GM19240 (cell line): Measurements from ENCODE around the gene DLG5.

Experiments
- DNase-seq: peaks from one replicate; pipeline ENCODE4 v3.0.0; 2011; ENCODE audit warnings: low spot score; ENCODE audit not compliant: insufficient read length

The DLG5 gene

DNA sequence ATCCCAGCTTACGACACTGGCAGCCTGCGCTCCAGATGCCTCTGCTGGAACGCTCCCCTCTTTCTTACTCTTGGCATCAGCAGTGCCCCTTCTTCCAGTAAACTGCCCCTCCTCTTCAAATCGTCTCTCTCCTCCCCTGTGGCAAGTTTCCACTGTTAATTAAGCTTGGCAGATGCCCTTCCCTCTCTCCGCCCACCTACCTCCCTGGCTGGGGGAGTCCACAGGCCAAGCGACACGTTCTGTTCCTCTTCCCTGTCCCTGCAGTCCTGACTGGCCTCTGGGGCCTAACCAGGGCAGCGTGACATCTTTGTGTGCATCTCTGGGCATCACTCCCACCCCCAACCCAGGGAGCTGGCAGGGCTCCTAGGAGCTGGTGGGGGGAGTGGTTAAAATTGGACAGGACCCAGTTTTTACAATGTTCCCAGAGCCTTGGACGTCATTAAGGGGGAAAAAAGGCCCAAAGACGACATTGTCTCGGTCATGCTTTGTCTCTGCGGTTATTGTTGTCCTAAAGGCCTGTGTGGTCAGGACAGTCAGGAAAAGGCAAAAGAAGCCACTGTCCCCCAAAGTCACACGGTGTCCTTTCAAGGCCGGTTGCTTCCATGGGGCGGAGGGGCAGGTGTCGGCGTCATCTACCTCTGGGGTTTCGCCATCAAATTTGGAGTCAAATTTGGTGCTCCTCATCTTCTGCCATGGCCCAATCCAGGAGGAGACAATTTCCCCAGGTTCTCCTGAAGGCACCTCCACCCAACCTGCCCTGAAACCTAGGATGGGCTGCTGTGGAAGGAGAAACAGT is 54.2 kb downstream of the DLG5 start:
- DNase-seq, result no peak

DNA sequence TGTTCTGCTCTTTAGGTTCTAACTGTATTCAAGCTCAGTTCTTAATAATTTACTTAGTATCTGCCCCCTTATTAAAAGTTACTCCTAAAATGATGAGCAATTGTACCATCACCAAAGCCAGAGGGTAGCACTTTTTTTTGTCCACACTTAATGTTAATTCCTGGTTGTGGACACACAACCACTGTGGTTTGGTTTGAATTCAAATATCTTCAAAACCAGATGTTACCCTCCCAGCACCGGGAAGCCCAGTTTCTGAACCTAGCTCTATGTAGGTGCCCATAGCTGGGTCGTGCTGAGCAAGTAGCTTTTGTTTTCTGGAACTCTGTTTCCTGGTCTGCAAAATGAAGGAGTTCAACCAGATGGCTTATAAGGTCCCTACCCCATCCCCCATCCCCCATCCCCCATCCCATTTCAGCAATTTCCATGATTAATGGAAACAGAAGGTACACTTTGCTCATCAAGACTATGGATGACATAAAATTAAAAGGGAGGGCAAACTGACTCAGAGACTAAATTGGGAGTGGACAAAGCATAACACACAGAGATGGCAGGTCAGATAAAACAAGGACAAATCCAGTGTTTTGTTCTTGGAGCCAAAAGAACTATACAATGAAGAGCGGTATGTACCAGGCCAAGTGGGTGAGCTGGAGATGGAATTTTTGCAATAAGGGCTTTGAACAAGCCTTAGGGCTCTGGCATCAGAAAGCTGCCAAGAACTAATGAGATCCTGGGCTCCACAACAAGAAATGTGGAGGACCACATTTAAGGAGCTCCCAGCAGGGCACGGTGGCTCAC is 56.7 kb downstream of the DLG5 start:
- DNase-seq, result no peak

GRCh38 chr10:77868523-77868922 is 58.0 kb downstream of the DLG5 start:
- DNase-seq, result no peak

DNA sequence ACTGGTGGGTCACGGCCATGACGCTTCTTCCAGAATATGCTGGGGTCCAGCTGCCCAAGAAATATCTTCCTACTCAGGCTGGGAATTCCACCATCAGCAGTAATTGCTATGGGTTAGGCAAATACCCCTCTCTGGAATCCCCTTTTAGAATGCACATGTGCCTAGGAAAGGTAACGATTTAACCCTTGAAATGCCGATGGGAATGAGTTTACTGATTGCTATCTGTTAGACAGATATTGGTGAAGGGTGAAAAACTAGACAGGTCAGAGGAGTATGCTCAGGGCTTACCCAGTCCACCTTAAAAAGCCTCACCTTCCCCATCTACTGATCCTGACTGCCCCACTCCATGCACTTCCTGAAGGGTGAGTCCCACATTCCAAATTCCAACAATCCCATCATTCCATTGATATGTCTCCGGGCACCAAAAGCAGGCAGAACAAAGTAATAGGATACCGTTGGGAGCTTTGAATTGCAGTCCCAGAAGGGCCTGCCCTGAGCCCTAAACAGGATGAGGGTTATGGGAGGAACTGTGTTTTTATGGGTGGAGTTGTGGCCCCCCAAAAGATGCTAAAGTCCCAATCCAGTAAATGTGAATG is 59.3 kb downstream of the DLG5 start:
- DNase-seq, result no peak

GRCh38 chr10:77866598-77866997 is 60.0 kb downstream of the DLG5 start:
- no peak for DNase-seq

- DNase-seq, result no peak
Observed at GRCh38 chr10:77865580-77866324, 60.8 kb downstream of the DLG5 start.

DNA sequence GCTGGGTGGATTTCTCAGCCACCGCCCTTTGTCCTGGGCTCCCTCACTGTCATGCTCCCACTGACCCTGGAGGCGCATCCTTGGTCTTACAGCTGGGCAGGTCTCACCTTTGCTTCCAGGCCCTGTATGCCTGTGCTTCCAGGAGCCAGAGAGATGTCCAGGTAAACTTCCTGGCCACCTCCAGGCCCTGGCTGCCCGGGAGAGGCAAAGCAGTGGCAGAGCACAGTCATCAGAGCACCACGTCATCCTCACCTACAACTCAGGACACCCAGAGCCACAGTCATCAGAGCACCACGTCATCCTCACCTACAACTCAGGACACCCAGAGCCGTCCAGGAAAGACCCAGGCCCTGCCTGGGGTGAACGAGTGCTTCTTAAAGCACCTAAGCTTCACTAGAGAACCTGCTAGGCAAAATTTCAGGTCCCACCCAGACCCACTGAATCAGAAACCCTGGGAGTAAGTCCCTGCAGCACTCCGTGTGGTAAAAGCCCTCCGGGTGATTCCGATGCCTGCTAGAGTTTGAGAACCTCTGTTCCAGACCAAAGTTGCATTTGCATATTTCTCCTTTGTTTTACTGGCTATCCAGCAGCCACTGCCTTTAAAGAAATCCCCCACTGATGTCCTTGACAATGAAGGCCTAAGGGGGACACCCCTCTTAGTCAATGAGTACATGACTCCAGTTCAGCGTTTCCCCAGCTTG is 62.3 kb downstream of the DLG5 start:
- DNase-seq, result no peak

DNA sequence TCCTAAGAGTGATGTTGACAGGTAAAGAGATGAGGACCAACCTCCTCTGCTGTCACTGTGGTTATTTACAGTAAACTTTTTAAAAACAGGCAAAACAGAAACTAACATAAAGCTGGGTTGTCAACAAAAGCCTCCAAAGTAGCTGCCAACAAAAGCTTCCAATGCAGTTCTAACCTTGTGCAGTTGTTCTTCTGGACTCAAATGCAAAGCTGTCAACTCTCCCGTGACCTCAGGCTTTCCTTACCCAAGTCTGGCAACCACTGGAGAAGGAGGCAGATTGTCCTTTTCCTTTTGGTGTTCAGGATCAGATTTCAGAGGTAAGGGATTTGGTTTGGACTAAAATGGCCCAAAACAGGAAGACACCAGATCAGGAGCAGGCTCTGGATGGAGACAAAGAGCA is 63.1 kb downstream of the DLG5 start:
- DNase-seq, result no peak

- DNase-seq, result no peak
Observed at GRCh38 chr10:77862595-77862994, 64.0 kb downstream of the DLG5 start.

GRCh38 chr10:77861366-77861765 is 65.2 kb downstream of the DLG5 start:
- no peak for DNase-seq

- DNase-seq, result no peak
Observed at GRCh38 chr10:77859865-77860282, 66.7 kb downstream of the DLG5 start.

- DNase-seq, result no peak
Observed at GRCh38 chr10:77859200-77859864, 67.2 kb downstream of the DLG5 start.

GRCh38 chr10:77857272-77857671 is 69.3 kb downstream of the DLG5 start:
- no peak for DNase-seq

DNA sequence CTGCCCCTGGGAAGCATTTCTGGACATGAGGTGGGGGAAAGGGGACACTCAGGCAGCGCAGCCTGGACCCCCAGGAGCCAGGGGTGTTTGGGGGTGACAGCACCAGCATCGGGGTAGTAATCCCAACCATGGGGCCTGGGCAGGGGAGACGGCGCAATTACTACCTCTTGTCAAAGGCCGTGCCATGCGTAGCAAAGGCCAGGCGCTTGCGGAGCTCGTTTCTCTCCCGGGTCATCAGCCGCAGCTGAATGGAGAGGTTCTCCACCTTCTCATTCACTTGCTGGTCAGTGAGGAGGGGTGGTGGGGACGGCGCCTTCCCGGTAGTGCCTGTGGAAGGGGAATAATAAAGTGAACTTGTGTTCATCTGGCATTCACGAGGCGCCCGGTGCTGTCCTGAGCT is 70.0 kb downstream of the DLG5 start:
- no peak for DNase-seq

- DNase-seq, result no peak
Observed at GRCh38 chr10:77855404-77856155, 71.0 kb downstream of the DLG5 start.

GRCh38 chr10:77854115-77854514 is 72.4 kb downstream of the DLG5 start:
- DNase-seq, result no peak

- DNase-seq, result no peak
Observed at GRCh38 chr10:77853256-77853655, 73.3 kb downstream of the DLG5 start.

DNA sequence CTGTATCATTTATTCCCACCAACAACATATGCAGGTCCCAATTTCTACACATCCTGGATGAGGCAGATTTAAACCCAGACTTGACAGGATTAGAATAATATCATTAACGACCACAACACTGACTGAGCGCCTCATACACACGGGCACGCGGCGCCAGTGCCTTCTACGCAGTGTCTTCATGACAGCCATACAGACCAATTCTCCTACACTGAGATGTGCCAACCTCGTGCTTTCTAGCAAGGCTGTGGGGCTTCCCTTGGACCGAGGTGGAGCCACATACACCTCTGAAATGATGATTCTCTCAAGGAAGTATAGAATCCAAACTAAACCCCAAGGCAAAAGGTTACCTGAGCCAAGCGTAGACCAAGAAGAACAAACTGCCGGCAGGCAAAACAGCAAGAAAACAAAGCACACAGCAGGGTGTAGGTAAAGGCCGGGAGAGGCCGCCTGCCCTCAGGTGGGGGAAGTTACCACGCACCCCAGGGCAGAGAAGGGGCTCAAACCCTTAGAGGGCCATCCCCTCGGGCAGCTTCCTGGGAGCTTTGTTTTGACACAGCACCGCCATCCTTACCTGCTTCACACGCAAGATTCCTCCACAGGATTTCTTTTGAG is 75.8 kb downstream of the DLG5 start:
- no peak for DNase-seq

GRCh38 chr10:77849039-77849664 is 77.4 kb downstream of the DLG5 start:
- no peak for DNase-seq
